Thoracic aorta (tissue), 2 donors: ENCODE results near the gene LFNG. TPM values are rescaled to one million over a fixed set of nuclear protein-coding genes. Genes with fewer than 3 reads are reported as not detected.

ENCODE experiments used
- ATAC-seq: fragments of 150-250 bp; one replicate; pipeline ENCODE4 v1.8.0; 2017; ENCODE audit warnings: low read depth; ENCODE audit not compliant: insufficient number of reproducible peaks, low FRiP score
- DNase-seq: peaks from one replicate; pipeline ENCODE4 v3.0.0-alpha.2; 2020; ENCODE audit warnings: low spot score
- H3K27ac ChIP-seq, 2 donors: fragments of 200-600 bp; sonication (generic); 1 replicate in 1 of 2; 2 replicates in 1 of 2; pipeline ENCODE4 v1.5.1; 2016; ENCODE audit warnings: mild to moderate bottlenecking in 2 of 2, moderate library complexity in 2 of 2
- H3K27me3 ChIP-seq: fragments of 200-600 bp; sonication (generic); replicated peaks from 2 replicates; pipeline ENCODE4 v1.6.0; 2016; ENCODE audit warnings: mild to moderate bottlenecking; ENCODE audit not compliant: insufficient read depth
- H3K36me3 ChIP-seq: fragments of 200-600 bp; sonication (generic); one replicate; pipeline ENCODE4 v1.5.1; 2016
- H3K4me1 ChIP-seq, 2 donors: fragments of 200-600 bp; sonication (generic); 1 replicate in 1 of 2; 2 replicates in 1 of 2; pipeline versions ENCODE4 v1.5.1 to v1.6.0; 2016; ENCODE audit warnings: low read depth in 2 of 2, mild to moderate bottlenecking in 1 of 2; ENCODE audit not compliant: control insufficient read depth in 1 of 2
- H3K4me3 ChIP-seq: fragments of 200-600 bp; sonication (generic); 2 replicates; pipeline ENCODE4 v1.5.1; 2016; ENCODE audit warnings: mild to moderate bottlenecking
- H3K9me3 ChIP-seq: fragments of 200-600 bp; sonication (generic); 2 replicates; pipeline ENCODE4 v1.5.1; 2016
- total RNA-seq, 2 donors: library from RNA; depleted of rRNA; stranded (reverse); fragments of >200 nt; gene quantifications; one replicate each; pipeline versions ENCODE4 v1.1.0 to v1.2.3, GENCODE V29; 2016
- TF ChIP-seq, protein P1 (sequence below): fragments of 200-600 bp; sonication (generic); IDR thresholded peaks from one replicate; pipeline ENCODE4 v1.5.1; 2019; ENCODE audit warnings: antibody characterized with exemption

The LFNG gene
- total RNA-seq, 2 donors from 2014 or later: 8.0 to 24.1 TPM

DNA sequence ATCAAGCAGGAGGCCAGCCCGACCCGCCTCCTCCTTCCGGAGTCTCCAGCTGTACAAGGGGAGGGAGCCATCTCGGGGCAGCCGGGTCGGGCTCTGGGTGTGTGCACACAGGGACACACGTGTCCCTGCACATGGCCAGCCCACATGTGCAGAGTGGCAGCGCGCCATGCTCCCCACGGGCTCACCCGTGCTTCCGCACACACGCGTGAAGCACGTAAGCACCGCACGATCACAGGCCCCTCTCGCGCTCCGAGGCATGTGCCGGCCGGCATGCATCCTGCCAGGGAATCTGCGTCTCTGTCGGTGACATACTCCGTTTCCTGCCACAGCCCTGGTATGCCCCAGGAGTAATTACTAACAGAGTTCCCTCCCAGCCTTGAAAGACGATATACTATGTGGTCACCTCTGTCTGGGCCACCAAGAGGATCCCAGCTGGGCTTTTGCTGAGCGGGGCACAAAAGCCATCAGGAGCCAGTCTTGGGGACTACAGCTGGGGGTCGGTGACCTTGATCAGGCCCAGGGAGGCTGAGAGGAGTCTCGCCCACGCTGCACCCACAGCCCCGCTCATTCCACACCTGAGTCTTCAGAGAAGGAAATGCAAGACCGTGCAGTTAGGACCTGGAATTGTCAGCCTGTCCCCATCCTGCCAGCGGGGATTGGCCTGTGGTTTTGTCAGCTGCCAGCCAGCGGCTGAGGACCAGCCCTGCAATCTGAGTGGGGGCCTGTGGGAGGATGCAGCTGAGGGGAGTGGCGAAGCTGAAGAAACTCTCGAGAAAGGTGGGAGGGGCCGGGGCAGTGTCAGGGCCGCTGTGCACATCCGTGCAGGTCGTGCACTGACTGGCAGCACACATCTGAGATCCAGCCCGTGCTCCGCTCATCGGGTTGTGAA, 11.0 kb upstream of the LFNG start:
- no peaks in the 10 kb centered on the region for H3K9me3 ChIP-seq
- H3K4me3 ChIP-seq: peak overlapping the region; percentile 7
- H3K27ac ChIP-seq: no peak overlapping the region
- DNase-seq (no peak), ATAC-seq (no peak)
- peaks cover 6 to 9% of the 10 kb centered on the region in 2 donors for H3K4me1 ChIP-seq
- no peaks in the 10 kb centered on the region for H3K27me3 ChIP-seq
- TF ChIP-seq, protein P1, sequence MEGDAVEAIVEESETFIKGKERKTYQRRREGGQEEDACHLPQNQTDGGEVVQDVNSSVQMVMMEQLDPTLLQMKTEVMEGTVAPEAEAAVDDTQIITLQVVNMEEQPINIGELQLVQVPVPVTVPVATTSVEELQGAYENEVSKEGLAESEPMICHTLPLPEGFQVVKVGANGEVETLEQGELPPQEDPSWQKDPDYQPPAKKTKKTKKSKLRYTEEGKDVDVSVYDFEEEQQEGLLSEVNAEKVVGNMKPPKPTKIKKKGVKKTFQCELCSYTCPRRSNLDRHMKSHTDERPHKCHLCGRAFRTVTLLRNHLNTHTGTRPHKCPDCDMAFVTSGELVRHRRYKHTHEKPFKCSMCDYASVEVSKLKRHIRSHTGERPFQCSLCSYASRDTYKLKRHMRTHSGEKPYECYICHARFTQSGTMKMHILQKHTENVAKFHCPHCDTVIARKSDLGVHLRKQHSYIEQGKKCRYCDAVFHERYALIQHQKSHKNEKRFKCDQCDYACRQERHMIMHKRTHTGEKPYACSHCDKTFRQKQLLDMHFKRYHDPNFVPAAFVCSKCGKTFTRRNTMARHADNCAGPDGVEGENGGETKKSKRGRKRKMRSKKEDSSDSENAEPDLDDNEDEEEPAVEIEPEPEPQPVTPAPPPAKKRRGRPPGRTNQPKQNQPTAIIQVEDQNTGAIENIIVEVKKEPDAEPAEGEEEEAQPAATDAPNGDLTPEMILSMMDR: no peak
- H3K36me3 ChIP-seq: no peaks in the 10 kb centered on the region

DNA sequence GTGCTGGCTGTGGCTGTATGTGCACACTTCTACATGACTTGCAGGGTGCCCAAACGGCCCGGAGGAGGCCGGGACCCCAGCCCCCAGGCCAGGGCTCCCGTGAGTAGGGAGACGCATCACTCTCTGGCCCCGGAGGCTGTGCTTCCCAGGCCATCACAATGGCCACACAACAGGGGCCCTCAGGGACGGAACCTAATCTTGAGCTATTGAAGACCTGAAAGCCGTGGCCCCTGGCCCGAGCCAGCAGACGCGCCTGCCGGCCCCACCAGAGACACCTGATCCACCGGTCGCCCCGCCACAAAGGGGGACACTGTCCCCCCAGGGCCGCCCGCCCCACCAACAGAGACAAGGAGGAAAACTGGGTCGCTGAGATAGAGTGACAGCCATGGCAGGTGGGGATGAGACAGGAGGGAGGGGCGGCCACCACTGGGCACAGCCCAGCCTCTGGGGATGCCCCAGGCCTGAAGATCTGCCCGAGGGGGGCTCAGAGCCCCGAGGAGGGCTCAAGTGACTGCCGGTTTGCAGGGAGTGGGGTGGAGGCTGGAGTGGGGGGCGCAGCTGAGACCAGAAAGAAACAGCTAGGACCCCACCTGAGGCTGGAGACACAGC, 10.2 kb upstream of the LFNG start:
- DNase-seq (no peak), ATAC-seq (no peak)
- Histone ChIP-seq H3K27me3 (no peaks in the 10 kb centered on the region), H3K9me3 (no peaks in the 10 kb centered on the region), H3K36me3 (no peaks in the 10 kb centered on the region), H3K4me3 (no peak overlapping the region), H3K27ac (no peak overlapping the region), H3K4me1 (peaks cover 6 to 9% of the 10 kb centered on the region in 2 donors)
- TF ChIP-seq, protein P1: no peak

DNA sequence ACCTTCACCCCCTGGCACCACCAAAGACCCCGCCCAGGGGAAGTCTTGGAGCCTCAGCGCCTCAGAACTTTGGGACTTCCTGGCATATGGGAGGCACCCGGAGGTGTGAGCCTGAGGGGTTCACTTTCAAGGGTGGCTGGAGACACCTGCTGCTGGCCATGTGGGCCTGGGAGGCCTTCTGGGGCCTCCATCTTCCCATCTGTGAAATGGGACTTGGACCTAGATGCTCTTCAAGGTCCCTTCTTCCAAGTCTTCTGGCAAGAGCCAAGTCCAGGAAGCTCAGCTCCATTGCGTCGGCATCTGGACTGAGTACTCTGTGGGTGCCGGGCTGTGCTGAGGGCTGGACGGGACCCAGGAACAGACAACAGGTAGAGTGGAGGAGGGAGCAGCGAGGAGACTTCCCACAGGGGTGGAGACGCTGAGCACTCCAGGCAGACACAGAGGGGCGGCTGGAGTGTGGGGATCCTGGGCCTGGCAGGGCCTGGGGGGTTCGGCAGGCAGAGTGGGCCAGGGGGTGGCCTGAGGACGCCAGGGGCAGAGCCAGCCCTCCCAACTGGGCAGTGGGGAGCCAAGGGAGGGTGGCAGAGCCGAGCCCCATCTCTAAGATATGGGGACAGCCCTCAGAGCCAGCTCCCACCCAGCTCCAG, 9.3 kb upstream of the LFNG start:
- no peak overlapping the region for H3K4me3 ChIP-seq
- DNase-seq (no peak), ATAC-seq (no peak)
- peaks cover 6 to 9% of the 10 kb centered on the region in 2 donors for H3K4me1 ChIP-seq
- no peak overlapping the region for H3K27ac ChIP-seq
- no peaks in the 10 kb centered on the region for H3K36me3 ChIP-seq
- TF ChIP-seq, protein P1: no peak
- H3K27me3 ChIP-seq: no peaks in the 10 kb centered on the region
- H3K9me3 ChIP-seq: no peaks in the 10 kb centered on the region

DNA sequence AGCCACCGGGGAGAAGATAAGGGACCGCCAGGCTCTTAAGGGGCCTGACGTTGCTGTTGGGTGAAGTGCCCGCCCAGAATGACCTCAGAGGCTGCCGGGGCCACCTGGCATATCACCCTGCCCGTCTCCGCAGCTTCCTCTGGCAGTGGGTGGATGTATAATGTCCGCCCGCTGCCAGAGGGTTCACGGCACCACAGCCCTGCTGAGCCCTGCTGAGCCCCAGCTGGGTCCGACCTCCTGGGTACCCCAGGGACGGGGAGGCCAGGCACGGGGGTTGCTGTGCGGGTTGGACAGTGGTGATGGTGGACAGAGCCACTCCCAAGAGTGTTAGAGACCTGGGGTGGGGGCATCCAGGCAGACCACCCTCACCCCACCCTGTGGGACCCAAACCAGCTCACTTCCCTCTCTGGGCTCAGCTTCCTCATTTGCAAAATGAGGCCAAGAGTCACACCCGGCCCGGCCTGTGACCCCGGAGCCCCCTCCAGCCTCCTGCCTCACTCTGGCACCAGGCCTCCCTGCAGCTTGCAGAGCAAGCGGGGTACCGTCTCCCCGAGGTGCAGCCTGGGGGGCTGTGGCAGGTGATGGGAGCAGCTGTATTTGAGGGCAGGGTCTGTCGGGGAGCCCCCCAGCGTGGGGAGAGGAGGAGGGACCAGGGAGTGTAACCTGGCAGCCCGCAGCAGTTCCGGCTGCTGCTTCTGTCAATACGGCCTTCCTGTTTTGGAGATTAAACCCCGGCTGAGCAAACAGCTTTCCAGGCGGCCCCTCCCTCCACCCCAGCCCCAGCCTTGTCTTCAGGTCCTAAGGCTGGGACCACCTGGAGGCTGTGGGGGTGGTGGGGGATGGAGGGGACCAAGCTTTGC, 8.4 kb upstream of the LFNG start:
- Histone ChIP-seq H3K9me3 (no peaks in the 10 kb centered on the region), H3K27ac (peak overlapping the region in 1 of 2 donors; percentile 35), H3K27me3 (no peaks in the 10 kb centered on the region), H3K4me3 (peak overlapping the region; percentile 23), H3K4me1 (peaks cover 6 to 9% of the 10 kb centered on the region in 2 donors), H3K36me3 (no peaks in the 10 kb centered on the region)
- TF ChIP-seq, protein P1: no peak
- ATAC-seq (no peak), DNase-seq (no peak)
